Neuron (in vitro differentiated cells): ENCODE data around the gene ARHGEF26.

ENCODE experiments used
- H2AFZ ChIP-seq: one replicate; pipeline ENCODE4 v1.6.1; 2013; ENCODE audit warnings: low read depth, mild to moderate bottlenecking, inconsistent platforms, low read length, moderate library complexity
- H3K27me3 ChIP-seq: one replicate; pipeline ENCODE4 v1.6.1; 2013; ENCODE audit warnings: low read length; ENCODE audit not compliant: insufficient read depth
- H3K36me3 ChIP-seq: one replicate; pipeline ENCODE4 v1.6.1; 2013; ENCODE audit warnings: low read length; ENCODE audit not compliant: insufficient read depth
- H3K4me1 ChIP-seq: one replicate; pipeline ENCODE4 v1.6.1; 2013; ENCODE audit warnings: low read length; ENCODE audit not compliant: insufficient read depth
- H3K4me3 ChIP-seq: 2 replicates; pipeline ENCODE4 v1.5.1; 2013; ENCODE audit warnings: mild to moderate bottlenecking, low read length, moderate library complexity
- H3K9me3 ChIP-seq: one replicate; pipeline ENCODE4 v1.6.1; 2013; ENCODE audit warnings: low read length

The ARHGEF26 gene

GRCh38 chr3:154274348-154274747, 153.2 kb downstream of the ARHGEF26 start:
- no peaks in the 10 kb centered on the region for H3K4me1 ChIP-seq
- no peak overlapping the region for H2AFZ ChIP-seq
- no peak overlapping the region for H3K4me3 ChIP-seq
- H3K27me3 ChIP-seq: no peaks in the 10 kb centered on the region
- H3K9me3 ChIP-seq: peaks cover 3% of the 10 kb centered on the region
- peaks cover 80% of the 10 kb centered on the region for H3K36me3 ChIP-seq

GRCh38 chr3:154275292-154275691, 154.1 kb downstream of the ARHGEF26 start:
- Histone ChIP-seq H3K4me3 (no peak overlapping the region), H2AFZ (no peak overlapping the region), H3K36me3 (peaks cover 85% of the 10 kb centered on the region), H3K9me3 (no peaks in the 10 kb centered on the region), H3K27me3 (no peaks in the 10 kb centered on the region), H3K4me1 (no peaks in the 10 kb centered on the region)

GRCh38 chr3:154275965-154276364, 154.8 kb downstream of the ARHGEF26 start:
- no peak overlapping the region for H2AFZ ChIP-seq
- H3K4me1 ChIP-seq: no peaks in the 10 kb centered on the region
- H3K9me3 ChIP-seq: no peaks in the 10 kb centered on the region
- no peak overlapping the region for H3K4me3 ChIP-seq
- H3K27me3 ChIP-seq: no peaks in the 10 kb centered on the region
- peaks cover 87% of the 10 kb centered on the region for H3K36me3 ChIP-seq

- Histone ChIP-seq H3K4me1 (no peaks in the 10 kb centered on the region), H3K4me3 (no peak overlapping the region), H3K36me3 (peaks cover 90% of the 10 kb centered on the region), H3K27me3 (no peaks in the 10 kb centered on the region), H3K9me3 (no peaks in the 10 kb centered on the region), H2AFZ (no peak overlapping the region)
These were observed 159.0 kb downstream of the ARHGEF26 start for GRCh38 chr3:154280161-154280560.

- H2AFZ ChIP-seq: no peak overlapping the region
- H3K4me1 ChIP-seq: no peaks in the 10 kb centered on the region
- no peaks in the 10 kb centered on the region for H3K9me3 ChIP-seq
- peaks cover 90% of the 10 kb centered on the region for H3K36me3 ChIP-seq
- H3K4me3 ChIP-seq: no peak overlapping the region
- H3K27me3 ChIP-seq: no peaks in the 10 kb centered on the region
These were observed 164.0 kb downstream of the ARHGEF26 start for GRCh38 chr3:154285221-154285620.

- H3K27me3 ChIP-seq: no peaks in the 10 kb centered on the region
- H3K4me3 ChIP-seq: no peak overlapping the region
- H3K4me1 ChIP-seq: no peaks in the 10 kb centered on the region
- no peak overlapping the region for H2AFZ ChIP-seq
- H3K9me3 ChIP-seq: no peaks in the 10 kb centered on the region
- peaks cover 89% of the 10 kb centered on the region for H3K36me3 ChIP-seq
These were observed 169.0 kb downstream of the ARHGEF26 start for GRCh38 chr3:154290187-154290586.

- Histone ChIP-seq H3K27me3 (no peaks in the 10 kb centered on the region), H3K4me3 (no peak overlapping the region), H3K36me3 (peaks cover 88% of the 10 kb centered on the region), H3K4me1 (no peaks in the 10 kb centered on the region), H2AFZ (no peak overlapping the region), H3K9me3 (no peaks in the 10 kb centered on the region)
These were observed 172.8 kb downstream of the ARHGEF26 start for GRCh38 chr3:154294016-154294415.

GRCh38 chr3:154301561-154301960, 180.4 kb downstream of the ARHGEF26 start:
- Histone ChIP-seq H3K9me3 (no peaks in the 10 kb centered on the region), H2AFZ (no peak overlapping the region), H3K36me3 (peaks cover 93% of the 10 kb centered on the region), H3K4me3 (no peak overlapping the region), H3K4me1 (no peaks in the 10 kb centered on the region), H3K27me3 (no peaks in the 10 kb centered on the region)

- Histone ChIP-seq H3K4me1 (no peaks in the 10 kb centered on the region), H2AFZ (no peak overlapping the region), H3K9me3 (no peaks in the 10 kb centered on the region), H3K36me3 (peaks cover 96% of the 10 kb centered on the region), H3K4me3 (no peak overlapping the region), H3K27me3 (no peaks in the 10 kb centered on the region)
These were observed 183.1 kb downstream of the ARHGEF26 start for GRCh38 chr3:154304116-154304786.

- Histone ChIP-seq H3K4me1 (no peaks in the 10 kb centered on the region), H3K9me3 (no peaks in the 10 kb centered on the region), H3K36me3 (peaks cover 97% of the 10 kb centered on the region), H3K27me3 (no peaks in the 10 kb centered on the region), H3K4me3 (no peak overlapping the region), H2AFZ (no peak overlapping the region)
These were observed 183.7 kb downstream of the ARHGEF26 start for GRCh38 chr3:154304936-154305335.

GRCh38 chr3:154307363-154307762, 186.2 kb downstream of the ARHGEF26 start:
- H3K9me3 ChIP-seq: no peaks in the 10 kb centered on the region
- H2AFZ ChIP-seq: no peak overlapping the region
- H3K36me3 ChIP-seq: peaks cover 87% of the 10 kb centered on the region
- no peaks in the 10 kb centered on the region for H3K4me1 ChIP-seq
- no peak overlapping the region for H3K4me3 ChIP-seq
- no peaks in the 10 kb centered on the region for H3K27me3 ChIP-seq
